Breast epithelium (tissue), 3 donors: ENCODE measurements around the gene SRGAP2C.
"Not testable (repeated sequence)": the region's sequence is repeated elsewhere in the genome, so short reads cannot be mapped to it uniquely, and the experiment has no call there.

Source experiments
- CTCF ChIP-seq, 3 donors: fragments of 450-650 bp; IDR thresholded peaks; one replicate each; pipeline ENCODE4 v1.5.1; 2016 to 2017; ENCODE audit warnings: antibody characterized with exemption in 3 of 3, mild to moderate bottlenecking in 3 of 3, moderate library complexity in 3 of 3
- POLR2A ChIP-seq: fragments of 450-650 bp; IDR thresholded peaks from one replicate; pipeline ENCODE4 v1.6.1; 2016; ENCODE audit warnings: antibody characterized with exemption, mild to moderate bottlenecking, moderate library complexity
- POLR2AphosphoS5 ChIP-seq, 3 donors: sonication (generic); formaldehyde crosslinking; IDR thresholded peaks; one replicate each; pipeline ENCODE4 v1.6.1; 2017; ENCODE audit warnings: antibody characterized with exemption in 3 of 3

GRCh38 chr1:121321660-121322059 is 136.9 kb downstream of the SRGAP2C start:
- TF ChIP-seq POLR2A; CTCF (IDR thresholded peaks at IDR 0.05); POLR2AphosphoS5 (IDR thresholded peaks at IDR 0.05): not testable (repeated sequence)
